Measurements from ENCODE around the gene MAVS. TPM values are rescaled to one million over a fixed set of nuclear protein-coding genes. Genes with fewer than 3 reads are reported as not detected.
A peak's percentile ranks its signal among the peaks of the same experiment; 100 is the strongest.

Gene MAVS
- total and polyA plus RNA-seq, 9 of the 15 experiments (the other 6 are each of a cell fraction or from before 2014, with no cell fraction given), result 1.6 to 22.0 (median 11.3) TPM

DNA sequence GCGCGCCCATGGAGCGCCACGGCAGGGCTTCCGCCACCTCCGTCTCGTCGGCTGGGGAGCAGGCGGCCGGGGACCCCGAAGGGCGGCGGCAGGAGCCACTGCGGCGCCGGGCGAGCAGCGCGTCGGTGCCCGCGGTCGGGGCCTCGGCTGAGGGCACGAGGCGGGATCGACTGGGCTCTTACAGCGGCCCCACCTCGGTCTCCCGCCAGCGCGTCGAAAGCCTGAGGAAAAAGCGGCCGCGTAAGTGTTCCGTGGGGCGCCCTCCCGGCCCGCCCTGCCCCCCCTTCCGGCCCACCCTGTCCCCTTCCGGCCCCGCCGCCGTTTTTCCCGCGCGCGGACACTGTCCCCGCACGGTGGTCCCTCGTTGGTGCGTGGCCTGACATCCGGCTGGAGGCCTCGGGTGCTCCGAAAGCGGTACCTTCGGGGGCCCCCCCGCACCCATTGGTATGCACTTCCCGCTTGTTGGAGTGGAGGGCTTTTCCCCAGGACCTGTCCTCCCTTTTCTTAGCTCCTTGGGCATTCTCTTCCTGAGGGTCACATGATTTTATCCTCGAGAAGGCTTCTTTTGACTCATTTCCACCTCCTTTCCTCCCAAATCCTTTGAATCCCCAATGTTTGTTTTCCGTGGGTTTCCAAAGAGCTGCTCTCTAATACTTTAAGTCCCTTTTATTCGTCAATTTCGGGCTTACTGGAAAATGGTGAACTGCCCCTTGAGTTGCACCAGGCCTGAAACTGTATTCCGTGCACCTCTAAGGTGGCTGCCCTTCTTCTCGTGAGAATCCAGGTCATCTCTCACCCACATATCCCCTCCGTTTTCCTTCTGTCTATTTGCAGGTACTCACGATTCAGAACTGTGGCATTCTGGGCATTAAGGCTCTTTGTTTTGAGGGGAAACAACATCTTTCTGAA, 43.1 kb downstream of the MAVS start (continued):
- TF ChIP-seq MCM2 (IDR thresholded peaks at IDR 0.05; ENCODE audit: low read depth) (no peak), RAD51 (IDR thresholded peaks at IDR 0.05; ENCODE audit: borderline replicate concordance, low read depth) (peak; percentile 41; the same call in 1 of the 2 replicates), ZNF507 (tag; conservative IDR thresholded peaks at IDR 0.05) (no peak), CXXC5 (CRISPR knock-in tag; IDR thresholded peaks at IDR 0.05) (peak; percentile 25; the same call in 1 of the 2 replicates), RBBP5 (IDR thresholded peaks at IDR 0.05; ENCODE audit: borderline replicate concordance, insufficient read depth, low read length, poor library complexity, severe bottlenecking) (peak; percentile 6), NR2F6 (CRISPR knock-in tag; IDR thresholded peaks at IDR 0.05) (no peak), KLF13 (tag; IDR thresholded peaks at IDR 0.05; ENCODE audit: borderline replicate concordance, low read depth) (no peak), POLR2A (conservative IDR thresholded peaks at IDR 0.05) (no peak), KDM1A (IDR thresholded peaks at IDR 0.05) (no peak), NRF1 (conservative IDR thresholded peaks at IDR 0.05 in 1 of 2, IDR thresholded peaks at IDR 0.05 in 1 of 2) (0 out of 4 replicates have a peak, but pooled peaks of 1 of the 2 experiments have one; percentile 0), PML (IDR thresholded peaks at IDR 0.05; ENCODE audit: low read length) (no peak), MAFF (IDR thresholded peaks at IDR 0.05; ENCODE audit: low read length) (no peak), STAT5A (IDR thresholded peaks at IDR 0.05; ENCODE audit: borderline replicate concordance, low read length) (no peak)
- TF ChIP-seq, protein P1, sequence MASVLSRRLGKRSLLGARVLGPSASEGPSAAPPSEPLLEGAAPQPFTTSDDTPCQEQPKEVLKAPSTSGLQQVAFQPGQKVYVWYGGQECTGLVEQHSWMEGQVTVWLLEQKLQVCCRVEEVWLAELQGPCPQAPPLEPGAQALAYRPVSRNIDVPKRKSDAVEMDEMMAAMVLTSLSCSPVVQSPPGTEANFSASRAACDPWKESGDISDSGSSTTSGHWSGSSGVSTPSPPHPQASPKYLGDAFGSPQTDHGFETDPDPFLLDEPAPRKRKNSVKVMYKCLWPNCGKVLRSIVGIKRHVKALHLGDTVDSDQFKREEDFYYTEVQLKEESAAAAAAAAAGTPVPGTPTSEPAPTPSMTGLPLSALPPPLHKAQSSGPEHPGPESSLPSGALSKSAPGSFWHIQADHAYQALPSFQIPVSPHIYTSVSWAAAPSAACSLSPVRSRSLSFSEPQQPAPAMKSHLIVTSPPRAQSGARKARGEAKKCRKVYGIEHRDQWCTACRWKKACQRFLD (CRISPR knock-in tag; IDR thresholded peaks at IDR 0.05), result 0 out of 2 replicates have a peak, but pooled peaks have one; percentile 7
- TF ChIP-seq, protein P2, sequence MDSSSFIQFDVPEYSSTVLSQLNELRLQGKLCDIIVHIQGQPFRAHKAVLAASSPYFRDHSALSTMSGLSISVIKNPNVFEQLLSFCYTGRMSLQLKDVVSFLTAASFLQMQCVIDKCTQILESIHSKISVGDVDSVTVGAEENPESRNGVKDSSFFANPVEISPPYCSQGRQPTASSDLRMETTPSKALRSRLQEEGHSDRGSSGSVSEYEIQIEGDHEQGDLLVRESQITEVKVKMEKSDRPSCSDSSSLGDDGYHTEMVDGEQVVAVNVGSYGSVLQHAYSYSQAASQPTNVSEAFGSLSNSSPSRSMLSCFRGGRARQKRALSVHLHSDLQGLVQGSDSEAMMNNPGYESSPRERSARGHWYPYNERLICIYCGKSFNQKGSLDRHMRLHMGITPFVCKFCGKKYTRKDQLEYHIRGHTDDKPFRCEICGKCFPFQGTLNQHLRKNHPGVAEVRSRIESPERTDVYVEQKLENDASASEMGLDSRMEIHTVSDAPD (CRISPR knock-in tag; IDR thresholded peaks at IDR 0.05), result no peak
- TF ChIP-seq, protein P3, sequence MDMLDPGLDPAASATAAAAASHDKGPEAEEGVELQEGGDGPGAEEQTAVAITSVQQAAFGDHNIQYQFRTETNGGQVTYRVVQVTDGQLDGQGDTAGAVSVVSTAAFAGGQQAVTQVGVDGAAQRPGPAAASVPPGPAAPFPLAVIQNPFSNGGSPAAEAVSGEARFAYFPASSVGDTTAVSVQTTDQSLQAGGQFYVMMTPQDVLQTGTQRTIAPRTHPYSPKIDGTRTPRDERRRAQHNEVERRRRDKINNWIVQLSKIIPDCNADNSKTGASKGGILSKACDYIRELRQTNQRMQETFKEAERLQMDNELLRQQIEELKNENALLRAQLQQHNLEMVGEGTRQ (CRISPR knock-in tag; IDR thresholded peaks at IDR 0.05), result 0 out of 2 replicates have a peak, but pooled peaks have one; percentile 32
- TF ChIP-seq, protein P4, sequence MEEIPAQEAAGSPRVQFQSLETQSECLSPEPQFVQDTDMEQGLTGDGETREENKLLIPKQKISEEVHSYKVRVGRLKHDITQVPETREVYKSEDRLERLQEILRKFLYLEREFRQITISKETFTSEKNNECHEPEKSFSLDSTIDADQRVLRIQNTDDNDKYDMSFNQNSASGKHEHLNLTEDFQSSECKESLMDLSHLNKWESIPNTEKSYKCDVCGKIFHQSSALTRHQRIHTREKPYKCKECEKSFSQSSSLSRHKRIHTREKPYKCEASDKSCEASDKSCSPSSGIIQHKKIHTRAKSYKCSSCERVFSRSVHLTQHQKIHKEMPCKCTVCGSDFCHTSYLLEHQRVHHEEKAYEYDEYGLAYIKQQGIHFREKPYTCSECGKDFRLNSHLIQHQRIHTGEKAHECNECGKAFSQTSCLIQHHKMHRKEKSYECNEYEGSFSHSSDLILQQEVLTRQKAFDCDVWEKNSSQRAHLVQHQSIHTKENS (CRISPR knock-in tag; IDR thresholded peaks at IDR 0.05), result no peak
- TF ChIP-seq, protein P5, sequence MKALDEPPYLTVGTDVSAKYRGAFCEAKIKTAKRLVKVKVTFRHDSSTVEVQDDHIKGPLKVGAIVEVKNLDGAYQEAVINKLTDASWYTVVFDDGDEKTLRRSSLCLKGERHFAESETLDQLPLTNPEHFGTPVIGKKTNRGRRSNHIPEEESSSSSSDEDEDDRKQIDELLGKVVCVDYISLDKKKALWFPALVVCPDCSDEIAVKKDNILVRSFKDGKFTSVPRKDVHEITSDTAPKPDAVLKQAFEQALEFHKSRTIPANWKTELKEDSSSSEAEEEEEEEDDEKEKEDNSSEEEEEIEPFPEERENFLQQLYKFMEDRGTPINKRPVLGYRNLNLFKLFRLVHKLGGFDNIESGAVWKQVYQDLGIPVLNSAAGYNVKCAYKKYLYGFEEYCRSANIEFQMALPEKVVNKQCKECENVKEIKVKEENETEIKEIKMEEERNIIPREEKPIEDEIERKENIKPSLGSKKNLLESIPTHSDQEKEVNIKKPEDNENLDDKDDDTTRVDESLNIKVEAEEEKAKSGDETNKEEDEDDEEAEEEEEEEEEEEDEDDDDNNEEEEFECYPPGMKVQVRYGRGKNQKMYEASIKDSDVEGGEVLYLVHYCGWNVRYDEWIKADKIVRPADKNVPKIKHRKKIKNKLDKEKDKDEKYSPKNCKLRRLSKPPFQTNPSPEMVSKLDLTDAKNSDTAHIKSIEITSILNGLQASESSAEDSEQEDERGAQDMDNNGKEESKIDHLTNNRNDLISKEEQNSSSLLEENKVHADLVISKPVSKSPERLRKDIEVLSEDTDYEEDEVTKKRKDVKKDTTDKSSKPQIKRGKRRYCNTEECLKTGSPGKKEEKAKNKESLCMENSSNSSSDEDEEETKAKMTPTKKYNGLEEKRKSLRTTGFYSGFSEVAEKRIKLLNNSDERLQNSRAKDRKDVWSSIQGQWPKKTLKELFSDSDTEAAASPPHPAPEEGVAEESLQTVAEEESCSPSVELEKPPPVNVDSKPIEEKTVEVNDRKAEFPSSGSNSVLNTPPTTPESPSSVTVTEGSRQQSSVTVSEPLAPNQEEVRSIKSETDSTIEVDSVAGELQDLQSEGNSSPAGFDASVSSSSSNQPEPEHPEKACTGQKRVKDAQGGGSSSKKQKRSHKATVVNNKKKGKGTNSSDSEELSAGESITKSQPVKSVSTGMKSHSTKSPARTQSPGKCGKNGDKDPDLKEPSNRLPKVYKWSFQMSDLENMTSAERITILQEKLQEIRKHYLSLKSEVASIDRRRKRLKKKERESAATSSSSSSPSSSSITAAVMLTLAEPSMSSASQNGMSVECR (CRISPR knock-in tag; IDR thresholded peaks at IDR 0.05), result peak; percentile 5; the same call in 1 of the 2 replicates
